ENCODE data around the gene RABAC1.

DNA sequence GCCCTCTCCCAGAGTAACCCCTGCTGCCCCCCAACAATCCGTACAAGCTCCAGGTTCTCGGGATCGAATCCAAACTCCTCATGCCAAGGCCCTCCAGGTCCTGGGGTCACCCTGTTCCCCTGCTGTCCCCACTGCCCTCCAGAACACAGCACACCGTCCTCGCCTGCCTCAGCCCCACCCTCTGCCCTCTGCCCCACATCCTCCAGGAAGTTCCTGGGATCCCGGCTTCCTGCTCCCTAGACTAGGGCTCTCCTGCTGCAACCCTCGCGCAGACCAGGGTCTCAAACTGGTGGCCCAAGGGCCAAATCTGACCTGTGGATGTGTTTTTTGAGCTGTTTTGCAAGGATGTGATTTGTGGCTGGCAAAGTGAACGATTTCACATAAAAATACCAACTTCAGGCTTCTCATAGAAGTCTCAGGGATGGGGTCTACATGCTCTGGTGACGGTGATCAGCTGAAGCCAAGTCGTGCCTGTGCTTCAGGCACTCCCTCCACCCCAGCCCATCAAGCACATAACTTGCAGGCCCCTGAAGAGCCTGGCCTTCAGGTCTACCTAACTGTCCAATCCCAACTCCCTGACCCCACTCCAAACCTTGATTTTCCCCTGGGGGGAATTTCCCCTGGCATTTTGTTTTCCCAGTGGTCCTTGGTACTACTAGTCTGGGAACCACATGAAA, 1.8 kb downstream of the RABAC1 start:
- TF ChIP-seq, protein P1, sequence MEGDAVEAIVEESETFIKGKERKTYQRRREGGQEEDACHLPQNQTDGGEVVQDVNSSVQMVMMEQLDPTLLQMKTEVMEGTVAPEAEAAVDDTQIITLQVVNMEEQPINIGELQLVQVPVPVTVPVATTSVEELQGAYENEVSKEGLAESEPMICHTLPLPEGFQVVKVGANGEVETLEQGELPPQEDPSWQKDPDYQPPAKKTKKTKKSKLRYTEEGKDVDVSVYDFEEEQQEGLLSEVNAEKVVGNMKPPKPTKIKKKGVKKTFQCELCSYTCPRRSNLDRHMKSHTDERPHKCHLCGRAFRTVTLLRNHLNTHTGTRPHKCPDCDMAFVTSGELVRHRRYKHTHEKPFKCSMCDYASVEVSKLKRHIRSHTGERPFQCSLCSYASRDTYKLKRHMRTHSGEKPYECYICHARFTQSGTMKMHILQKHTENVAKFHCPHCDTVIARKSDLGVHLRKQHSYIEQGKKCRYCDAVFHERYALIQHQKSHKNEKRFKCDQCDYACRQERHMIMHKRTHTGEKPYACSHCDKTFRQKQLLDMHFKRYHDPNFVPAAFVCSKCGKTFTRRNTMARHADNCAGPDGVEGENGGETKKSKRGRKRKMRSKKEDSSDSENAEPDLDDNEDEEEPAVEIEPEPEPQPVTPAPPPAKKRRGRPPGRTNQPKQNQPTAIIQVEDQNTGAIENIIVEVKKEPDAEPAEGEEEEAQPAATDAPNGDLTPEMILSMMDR (conservative IDR thresholded peaks at IDR 0.05; ENCODE audit: low read depth, low read length), result no peak
- no peak for TF ChIP-seq EZH2 (IDR thresholded peaks at IDR 0.05; ENCODE audit: borderline replicate concordance, low read depth, low read length, poor library complexity, severe bottlenecking)
